Measurements from ENCODE around the gene PEX3. TPM values are rescaled to one million over a fixed set of nuclear protein-coding genes. Genes with fewer than 3 reads are reported as not detected.

The PEX3 gene
- total and polyA plus RNA-seq, 4 donors = 7.4 to 31.0 (median 12.5) TPM

DNA sequence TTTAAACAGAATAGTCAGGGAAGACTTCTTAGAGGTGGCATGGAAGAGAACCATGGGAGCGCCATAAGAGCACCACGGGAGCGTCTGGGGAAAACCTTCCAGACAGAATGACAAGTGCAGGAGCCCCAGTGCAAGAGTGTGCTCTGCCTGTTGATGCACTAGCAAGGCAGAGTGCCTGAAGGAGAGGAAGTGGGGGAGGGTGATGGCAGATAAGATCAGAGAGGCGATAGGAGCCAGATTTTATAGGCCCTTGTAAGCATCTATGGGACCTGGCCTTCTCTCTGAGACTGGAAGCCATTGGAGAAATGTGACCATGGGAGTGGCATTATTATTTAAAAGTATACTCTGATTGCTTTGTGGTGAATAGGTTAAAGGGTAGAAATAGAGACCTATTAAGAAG is 47.8 kb downstream of the PEX3 start:
- WGBS, 2 donors = 80 to 83% methylated on average over 4 of the region's 4 CpGs
- H3K4me3 ChIP-seq = no peak overlapping the region
- H3K4me1 ChIP-seq (ENCODE audit: control insufficient read depth in 5 of 5, insufficient read depth in 5 of 5, low read length in 5 of 5) = no peaks in the 10 kb centered on the region
- H3K9me3 ChIP-seq (ENCODE audit: control insufficient read depth in 4 of 4, insufficient read depth in 3 of 4, low read length in 3 of 4) = no peaks in the 10 kb centered on the region
- TF ChIP-seq, protein P1, sequence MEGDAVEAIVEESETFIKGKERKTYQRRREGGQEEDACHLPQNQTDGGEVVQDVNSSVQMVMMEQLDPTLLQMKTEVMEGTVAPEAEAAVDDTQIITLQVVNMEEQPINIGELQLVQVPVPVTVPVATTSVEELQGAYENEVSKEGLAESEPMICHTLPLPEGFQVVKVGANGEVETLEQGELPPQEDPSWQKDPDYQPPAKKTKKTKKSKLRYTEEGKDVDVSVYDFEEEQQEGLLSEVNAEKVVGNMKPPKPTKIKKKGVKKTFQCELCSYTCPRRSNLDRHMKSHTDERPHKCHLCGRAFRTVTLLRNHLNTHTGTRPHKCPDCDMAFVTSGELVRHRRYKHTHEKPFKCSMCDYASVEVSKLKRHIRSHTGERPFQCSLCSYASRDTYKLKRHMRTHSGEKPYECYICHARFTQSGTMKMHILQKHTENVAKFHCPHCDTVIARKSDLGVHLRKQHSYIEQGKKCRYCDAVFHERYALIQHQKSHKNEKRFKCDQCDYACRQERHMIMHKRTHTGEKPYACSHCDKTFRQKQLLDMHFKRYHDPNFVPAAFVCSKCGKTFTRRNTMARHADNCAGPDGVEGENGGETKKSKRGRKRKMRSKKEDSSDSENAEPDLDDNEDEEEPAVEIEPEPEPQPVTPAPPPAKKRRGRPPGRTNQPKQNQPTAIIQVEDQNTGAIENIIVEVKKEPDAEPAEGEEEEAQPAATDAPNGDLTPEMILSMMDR (IDR thresholded peaks at IDR 0.05; ENCODE audit: control extremely low read depth, extremely low read depth) = no peak
- H3K36me3 ChIP-seq (ENCODE audit: control insufficient read depth in 4 of 4, insufficient read depth in 4 of 4, low read length in 4 of 4) = peaks cover 10 to 44% (median 22%) of the 10 kb centered on the region in 4 donors
- H3K9ac ChIP-seq (ENCODE audit: insufficient read depth in 1 of 2, low read length in 2 of 2) = no peak overlapping the region
- H3K27ac ChIP-seq (ENCODE audit: low read depth in 1 of 2, low read length in 1 of 2) = no peak overlapping the region
- DNase-seq (no peak), ATAC-seq (ENCODE audit: insufficient read depth, low FRiP score) (no peak)
- H3K27me3 ChIP-seq (ENCODE audit: control insufficient read depth in 3 of 3, insufficient read depth in 3 of 3, low read length in 2 of 3) = no peaks in the 10 kb centered on the region

GRCh38 chr6:143501851-143502250 is 51.2 kb downstream of the PEX3 start:
- 90 to 91% methylated on average over 2 of the region's 2 CpGs for WGBS, 2 donors
- H3K9ac ChIP-seq (ENCODE audit: insufficient read depth in 1 of 2, low read length in 2 of 2) = no peak overlapping the region
- no peaks in the 10 kb centered on the region for H3K4me1 ChIP-seq (ENCODE audit: control insufficient read depth in 5 of 5, insufficient read depth in 5 of 5, low read length in 5 of 5)
- H3K36me3 ChIP-seq (ENCODE audit: control insufficient read depth in 4 of 4, insufficient read depth in 4 of 4, low read length in 4 of 4) = peaks cover 15 to 53% (median 25%) of the 10 kb centered on the region in 4 donors
- H3K4me3 ChIP-seq = no peak overlapping the region
- TF ChIP-seq, protein P1 (IDR thresholded peaks at IDR 0.05; ENCODE audit: control extremely low read depth, extremely low read depth) = no peak
- ATAC-seq (ENCODE audit: insufficient read depth, low FRiP score) = no peak
- no peaks in the 10 kb centered on the region for H3K9me3 ChIP-seq (ENCODE audit: control insufficient read depth in 4 of 4, insufficient read depth in 3 of 4, low read length in 3 of 4)
- no peaks in the 10 kb centered on the region for H3K27me3 ChIP-seq (ENCODE audit: control insufficient read depth in 3 of 3, insufficient read depth in 3 of 3, low read length in 2 of 3)
- no peak overlapping the region for H3K27ac ChIP-seq (ENCODE audit: low read depth in 1 of 2, low read length in 1 of 2)
- DNase-seq = peak in 2 of 3 donors; percentile 9 to 32

DNA sequence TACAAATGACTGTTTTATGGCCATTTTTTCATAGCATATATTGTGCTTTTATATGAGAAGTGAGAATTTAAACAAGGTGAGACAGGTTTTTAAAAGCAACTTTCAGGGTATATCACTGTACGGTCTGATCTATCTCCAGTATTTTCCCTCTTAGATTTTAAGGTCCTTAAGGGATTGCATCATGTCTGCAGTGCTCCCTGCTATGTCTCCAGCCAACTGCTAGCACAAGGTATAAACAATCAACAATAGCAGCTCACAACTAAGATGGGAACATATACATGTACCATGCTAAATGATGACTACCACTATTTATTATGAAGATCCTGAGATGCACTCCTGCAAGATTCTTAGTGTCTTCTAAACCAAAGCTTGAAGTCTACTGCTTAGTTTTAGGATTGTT is 53.8 kb downstream of the PEX3 start:
- Histone ChIP-seq H3K9me3 (ENCODE audit: control insufficient read depth in 4 of 4, insufficient read depth in 3 of 4, low read length in 3 of 4) (no peaks in the 10 kb centered on the region), H3K4me1 (ENCODE audit: control insufficient read depth in 5 of 5, insufficient read depth in 5 of 5, low read length in 5 of 5) (peaks cover 0 to 3% (median 0%) of the 10 kb centered on the region in 5 donors), H3K4me3 (no peak overlapping the region), H3K9ac (ENCODE audit: insufficient read depth in 1 of 2, low read length in 2 of 2) (no peak overlapping the region), H3K27me3 (ENCODE audit: control insufficient read depth in 3 of 3, insufficient read depth in 3 of 3, low read length in 2 of 3) (no peaks in the 10 kb centered on the region), H3K27ac (ENCODE audit: low read depth in 1 of 2, low read length in 1 of 2) (no peak overlapping the region), H3K36me3 (ENCODE audit: control insufficient read depth in 4 of 4, insufficient read depth in 4 of 4, low read length in 4 of 4) (peaks cover 15 to 43% (median 22%) of the 10 kb centered on the region in 4 donors)
- ATAC-seq (ENCODE audit: insufficient read depth, low FRiP score) (no peak), DNase-seq (no peak)
- TF ChIP-seq, protein P1 (IDR thresholded peaks at IDR 0.05; ENCODE audit: control extremely low read depth, extremely low read depth) = no peak
- 81 to 82% methylated on average over 1 of the region's 1 CpG for WGBS, 2 donors

DNA sequence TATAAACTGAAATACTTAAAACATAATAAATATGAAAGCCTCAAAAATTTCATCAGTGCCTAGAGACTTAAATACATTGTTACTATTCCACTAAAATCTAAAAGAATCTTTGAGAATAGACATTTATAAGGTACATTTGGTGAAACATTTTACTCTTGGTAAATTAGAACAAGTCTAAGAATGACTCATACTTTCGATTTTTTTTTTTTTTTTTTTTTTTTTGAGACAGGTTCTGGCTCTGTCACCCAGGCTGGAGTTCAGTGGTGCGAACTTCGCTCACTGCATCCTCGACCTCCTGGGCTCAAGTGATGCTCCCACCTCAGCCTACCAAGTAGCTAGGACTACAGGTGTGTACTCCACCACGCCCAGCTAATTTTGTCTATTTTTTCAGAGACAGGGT is 54.5 kb downstream of the PEX3 start:
- 85 to 97% methylated on average over 5 of the region's 5 CpGs for WGBS, 2 donors
- no peak for ATAC-seq (ENCODE audit: insufficient read depth, low FRiP score)
- H3K36me3 ChIP-seq (ENCODE audit: control insufficient read depth in 4 of 4, insufficient read depth in 4 of 4, low read length in 4 of 4) = peaks cover 10 to 36% (median 18%) of the 10 kb centered on the region in 4 donors

More for the DNA sequence above, 54.5 kb downstream of the PEX3 start:
- Histone ChIP-seq H3K9ac (ENCODE audit: insufficient read depth in 1 of 2, low read length in 2 of 2) (no peak overlapping the region), H3K27ac (ENCODE audit: low read depth in 1 of 2, low read length in 1 of 2) (no peak overlapping the region), H3K9me3 (ENCODE audit: control insufficient read depth in 4 of 4, insufficient read depth in 3 of 4, low read length in 3 of 4) (no peaks in the 10 kb centered on the region), H3K27me3 (ENCODE audit: control insufficient read depth in 3 of 3, insufficient read depth in 3 of 3, low read length in 2 of 3) (no peaks in the 10 kb centered on the region), H3K4me3 (no peak overlapping the region), H3K4me1 (ENCODE audit: control insufficient read depth in 5 of 5, insufficient read depth in 5 of 5, low read length in 5 of 5) (peaks cover 0 to 5% (median 0%) of the 10 kb centered on the region in 5 donors)
- no peak for DNase-seq
- TF ChIP-seq, protein P1 (IDR thresholded peaks at IDR 0.05; ENCODE audit: control extremely low read depth, extremely low read depth) = no peak

All from lung (tissue), 12 donors.